Ishikawa (cell line): Measurements from ENCODE around the gene TPO.

Experiments used
- CEBPB ChIP-seq: IDR thresholded peaks from 2 replicates; pipeline ENCODE4 v1.6.1; 2012
- CREB1 ChIP-seq: IDR thresholded peaks from 2 replicates; pipeline ENCODE4 v1.6.1; 2012; ENCODE audit warnings: low read depth
- EGR1 ChIP-seq: IDR thresholded peaks from 2 replicates; pipeline ENCODE4 v1.6.1; 2012
- EP300 ChIP-seq: IDR thresholded peaks from 2 replicates; pipeline ENCODE4 v1.6.1; 2012; ENCODE audit warnings: borderline replicate concordance
- FOXM1 ChIP-seq: IDR thresholded peaks from 2 replicates; pipeline ENCODE4 v1.6.1; 2012; ENCODE audit warnings: low read depth, borderline replicate concordance
- RAD21 ChIP-seq: IDR thresholded peaks from 2 replicates; pipeline ENCODE4 v1.6.1; 2012; ENCODE audit warnings: low read depth
- TAF1 ChIP-seq: IDR thresholded peaks from 2 replicates; pipeline ENCODE4 v1.6.1; 2012; ENCODE audit warnings: low read depth, mild to moderate bottlenecking
- TCF12 ChIP-seq: IDR thresholded peaks from 2 replicates; pipeline ENCODE4 v1.6.1; 2012; ENCODE audit warnings: low read depth
- TEAD4 ChIP-seq: IDR thresholded peaks from 2 replicates; pipeline ENCODE4 v1.6.1; 2012
- ZBTB7A ChIP-seq: IDR thresholded peaks from 2 replicates; pipeline ENCODE4 v1.6.1; 2012; ENCODE audit warnings: low read depth
- TF ChIP-seq, protein P1 (sequence below): IDR thresholded peaks from 2 replicates; pipeline ENCODE4 v1.6.1; 2012; ENCODE audit warnings: low read depth, mild to moderate bottlenecking
- TF ChIP-seq, protein P2 (sequence below): IDR thresholded peaks from 2 replicates; pipeline ENCODE4 v1.6.1; 2012

DNA sequence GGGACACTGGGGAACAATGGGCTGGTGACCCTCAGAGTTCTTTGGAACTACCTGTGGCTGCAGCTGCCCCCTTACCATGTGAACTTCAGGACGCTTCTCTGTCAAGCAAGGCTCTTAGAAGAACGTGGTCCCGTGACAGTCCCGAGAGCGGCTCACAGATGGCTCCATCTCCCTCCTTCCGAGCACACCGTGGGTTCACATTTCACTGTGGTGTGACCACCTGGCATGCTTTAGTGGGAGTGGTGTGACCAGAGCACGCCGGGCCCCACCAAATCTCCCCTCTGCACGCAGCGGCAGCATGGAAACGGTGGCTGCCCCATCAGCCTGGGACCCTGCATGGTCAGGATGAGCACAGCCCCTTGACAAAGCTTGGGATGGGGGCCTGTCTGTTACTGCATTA, 9.7 kb upstream of the TPO start:
- TF ChIP-seq TAF1 = no peak
- TF ChIP-seq, protein P1, sequence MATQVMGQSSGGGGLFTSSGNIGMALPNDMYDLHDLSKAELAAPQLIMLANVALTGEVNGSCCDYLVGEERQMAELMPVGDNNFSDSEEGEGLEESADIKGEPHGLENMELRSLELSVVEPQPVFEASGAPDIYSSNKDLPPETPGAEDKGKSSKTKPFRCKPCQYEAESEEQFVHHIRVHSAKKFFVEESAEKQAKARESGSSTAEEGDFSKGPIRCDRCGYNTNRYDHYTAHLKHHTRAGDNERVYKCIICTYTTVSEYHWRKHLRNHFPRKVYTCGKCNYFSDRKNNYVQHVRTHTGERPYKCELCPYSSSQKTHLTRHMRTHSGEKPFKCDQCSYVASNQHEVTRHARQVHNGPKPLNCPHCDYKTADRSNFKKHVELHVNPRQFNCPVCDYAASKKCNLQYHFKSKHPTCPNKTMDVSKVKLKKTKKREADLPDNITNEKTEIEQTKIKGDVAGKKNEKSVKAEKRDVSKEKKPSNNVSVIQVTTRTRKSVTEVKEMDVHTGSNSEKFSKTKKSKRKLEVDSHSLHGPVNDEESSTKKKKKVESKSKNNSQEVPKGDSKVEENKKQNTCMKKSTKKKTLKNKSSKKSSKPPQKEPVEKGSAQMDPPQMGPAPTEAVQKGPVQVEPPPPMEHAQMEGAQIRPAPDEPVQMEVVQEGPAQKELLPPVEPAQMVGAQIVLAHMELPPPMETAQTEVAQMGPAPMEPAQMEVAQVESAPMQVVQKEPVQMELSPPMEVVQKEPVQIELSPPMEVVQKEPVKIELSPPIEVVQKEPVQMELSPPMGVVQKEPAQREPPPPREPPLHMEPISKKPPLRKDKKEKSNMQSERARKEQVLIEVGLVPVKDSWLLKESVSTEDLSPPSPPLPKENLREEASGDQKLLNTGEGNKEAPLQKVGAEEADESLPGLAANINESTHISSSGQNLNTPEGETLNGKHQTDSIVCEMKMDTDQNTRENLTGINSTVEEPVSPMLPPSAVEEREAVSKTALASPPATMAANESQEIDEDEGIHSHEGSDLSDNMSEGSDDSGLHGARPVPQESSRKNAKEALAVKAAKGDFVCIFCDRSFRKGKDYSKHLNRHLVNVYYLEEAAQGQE = no peak
- no peak for TF ChIP-seq CEBPB
- no peak for TF ChIP-seq TCF12
- TF ChIP-seq EP300 = no peak
- no peak for TF ChIP-seq EGR1
- TF ChIP-seq, protein P2, sequence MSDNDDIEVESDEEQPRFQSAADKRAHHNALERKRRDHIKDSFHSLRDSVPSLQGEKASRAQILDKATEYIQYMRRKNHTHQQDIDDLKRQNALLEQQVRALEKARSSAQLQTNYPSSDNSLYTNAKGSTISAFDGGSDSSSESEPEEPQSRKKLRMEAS = no peak
- TF ChIP-seq FOXM1 = no peak
- TF ChIP-seq ZBTB7A = no peak
- TF ChIP-seq RAD21 = no peak
- no peak for TF ChIP-seq CREB1
- no peak for TF ChIP-seq TEAD4
